Activated CD4-positive, alpha-beta memory T cell treated with anti-CD3 and anti-CD28 coated beads, Interleukin-2, amount 10 ng/mL, durations not matched to agents 7 days and 5 days (primary cell): ENCODE measurements around the gene FGF2. TPM values are rescaled to one million over a fixed set of nuclear protein-coding genes. Genes with fewer than 3 reads are reported as not detected.
A peak's percentile ranks its signal among the peaks of the same experiment; 100 is the strongest.
"Not testable (repeated sequence)": the region's sequence is repeated elsewhere in the genome, so short reads cannot be mapped to it uniquely, and the experiment has no call there.

ENCODE experiments used
- CTCF ChIA-PET: fragments of 350-600 bp; sonication (Branson Sonifier 250); formaldehyde crosslinking; loops from one replicate; lab custom pipeline; 2021; ENCODE audit warnings: antibody characterized with exemption, inconsistent platforms; lab: Charles Lee
- POLR2A ChIA-PET: fragments of 350-600 bp; sonication (Branson Sonifier 250); formaldehyde crosslinking; loops from one replicate; lab custom pipeline; 2021; ENCODE audit warnings: antibody characterized with exemption; lab: Charles Lee
- DNase-seq: peaks from one replicate; pipeline ENCODE4 v3.0.0-alpha.2; 2020
- H3K27ac Mint-ChIP-seq: one replicate; pipeline ENCODE4 v1.8.0; 2021; ENCODE audit warnings: mild to moderate bottlenecking, mixed read lengths
- H3K27me3 Mint-ChIP-seq: one replicate; pipeline ENCODE4 v1.8.0; 2021; ENCODE audit warnings: mixed read lengths
- H3K36me3 Mint-ChIP-seq: one replicate; pipeline ENCODE4 v1.8.0; 2021; ENCODE audit warnings: low read depth, mixed read lengths
- H3K4me1 Mint-ChIP-seq: one replicate; pipeline ENCODE4 v1.8.0; 2021; ENCODE audit warnings: mixed read lengths
- H3K4me3 Mint-ChIP-seq: one replicate; pipeline ENCODE4 v1.8.0; 2021; ENCODE audit warnings: mild to moderate bottlenecking, mixed read lengths
- H3K9me3 Mint-ChIP-seq: one replicate; pipeline ENCODE4 v1.8.0; 2021; ENCODE audit warnings: mixed read lengths
- total RNA-seq, 2 experiments: library from RNA; stranded (reverse); gene quantifications; one replicate each; pipeline ENCODE4 v1.2.3, GENCODE V29; 2021

The FGF2 gene
- under 1 TPM; 0.25 TPM for total RNA-seq

- no peaks in the 10 kb centered on the region for H3K9me3 Mint-ChIP-seq
- peak; percentile 35 for DNase-seq
- ChIA-PET CTCF (no interaction called here), POLR2A (interaction anchor here (1.3 kb wide), 1 partner anchor 94 kb away, joined by 3 read pairs; the partner anchor contains the start of gene BBS12)
- H3K27ac Mint-ChIP-seq: no peak within 1 kb of the TSS
- H3K4me1 Mint-ChIP-seq: peaks cover 11% of the 10 kb centered on the region
- H3K27me3 Mint-ChIP-seq: peaks cover 67% of the 10 kb centered on the region
- peak within 1 kb of the TSS; percentile 69 for H3K4me3 Mint-ChIP-seq
- no peaks in the 10 kb centered on the region for H3K36me3 Mint-ChIP-seq
These were observed at the start of gene FGF2 for GRCh38 chr4:122826553-122827257. Gene FGF2 (plus strand): TSS chr4:122826831. CDS start chr4:122827175, 344 bp downstream.

- ChIA-PET CTCF (no interaction called here), POLR2A (no interaction called here)
- Mint-ChIP-seq H3K4me1 (no peaks in the 10 kb centered on the region), H3K4me3 (no peak overlapping the region), H3K9me3 (no peaks in the 10 kb centered on the region), H3K27ac (no peak overlapping the region), H3K27me3 (peaks cover 4% of the 10 kb centered on the region), H3K36me3 (no peaks in the 10 kb centered on the region)
- no peak for DNase-seq
These were observed 49.7 kb upstream of the FGF2 start for GRCh38 chr4:122776916-122777315.

GRCh38 chr4:122777846-122778673, 48.6 kb upstream of the FGF2 start:
- Mint-ChIP-seq H3K27ac (no peak overlapping the region), H3K9me3 (no peaks in the 10 kb centered on the region), H3K4me3 (no peak overlapping the region), H3K27me3 (peaks cover 5% of the 10 kb centered on the region), H3K36me3 (no peaks in the 10 kb centered on the region), H3K4me1 (no peaks in the 10 kb centered on the region)
- ChIA-PET POLR2A (no interaction called here), CTCF (no interaction called here)
- DNase-seq: no peak

- Mint-ChIP-seq H3K27ac (no peak overlapping the region), H3K4me1 (peaks cover 25% of the 10 kb centered on the region), H3K27me3 (peaks cover 7% of the 10 kb centered on the region), H3K4me3 (no peak overlapping the region), H3K9me3 (peaks cover 5% of the 10 kb centered on the region), H3K36me3 (no peaks in the 10 kb centered on the region)
- CTCF ChIA-PET: no interaction called here
- POLR2A ChIA-PET: interaction anchor here (0.7 kb wide), 1 partner anchor 92 kb away, joined by 3 read pairs; no protein-coding TSS in a partner anchor
- DNase-seq: no peak
These were observed 45.1 kb upstream of the FGF2 start for GRCh38 chr4:122781486-122781885.

- Mint-ChIP-seq H3K27me3 (peaks cover 7% of the 10 kb centered on the region), H3K36me3 (no peaks in the 10 kb centered on the region), H3K4me3 (no peak overlapping the region), H3K4me1 (peaks cover 25% of the 10 kb centered on the region), H3K27ac (no peak overlapping the region), H3K9me3 (peaks cover 5% of the 10 kb centered on the region)
- ChIA-PET POLR2A (no interaction called here), CTCF (interaction anchor here (1.0 to 1.6 kb wide), 2 partner anchors 26 to 131 kb away, joined by 4 read pairs; no protein-coding TSS in a partner anchor)
- no peak for DNase-seq
These were observed 43.1 kb upstream of the FGF2 start for GRCh38 chr4:122783301-122784215.

GRCh38 chr4:122784261-122784660, 42.4 kb upstream of the FGF2 start:
- no peaks in the 10 kb centered on the region for H3K36me3 Mint-ChIP-seq
- CTCF ChIA-PET: interaction anchor here (1.6 kb wide), 1 partner anchor 26 kb away, joined by 4 read pairs; no protein-coding TSS in a partner anchor

GRCh38 chr4:122785099-122785498, 41.5 kb upstream of the FGF2 start:
- ChIA-PET POLR2A (no interaction called here), CTCF (no interaction called here)
- no peak overlapping the region for H3K4me3 Mint-ChIP-seq
- H3K9me3 Mint-ChIP-seq: peaks cover 5% of the 10 kb centered on the region
- H3K27ac Mint-ChIP-seq: peak overlapping the region; percentile 23
- H3K4me1 Mint-ChIP-seq: peaks cover 25% of the 10 kb centered on the region
- H3K36me3 Mint-ChIP-seq: no peaks in the 10 kb centered on the region
- no peak for DNase-seq
- peaks cover 7% of the 10 kb centered on the region for H3K27me3 Mint-ChIP-seq

More at GRCh38 chr4:122784261-122784660, 42.4 kb upstream of the FGF2 start:
- POLR2A ChIA-PET: no interaction called here
- Mint-ChIP-seq H3K4me3 (no peak overlapping the region), H3K27ac (no peak overlapping the region), H3K9me3 (peaks cover 5% of the 10 kb centered on the region), H3K4me1 (peaks cover 25% of the 10 kb centered on the region), H3K27me3 (peaks cover 7% of the 10 kb centered on the region)
- no peak for DNase-seq

GRCh38 chr4:122786296-122786695, 40.3 kb upstream of the FGF2 start:
- H3K36me3 Mint-ChIP-seq, H3K27me3 Mint-ChIP-seq, H3K4me3 Mint-ChIP-seq, H3K9me3 Mint-ChIP-seq, POLR2A ChIA-PET, H3K27ac Mint-ChIP-seq, DNase-seq, CTCF ChIA-PET: not testable (repeated sequence)
- peaks cover 25% of the 10 kb centered on the region for H3K4me1 Mint-ChIP-seq

- CTCF ChIA-PET, POLR2A ChIA-PET, H3K9me3 Mint-ChIP-seq, H3K27ac Mint-ChIP-seq, H3K4me3 Mint-ChIP-seq, DNase-seq, H3K27me3 Mint-ChIP-seq, H3K36me3 Mint-ChIP-seq: not testable (repeated sequence)
- peaks cover 25% of the 10 kb centered on the region for H3K4me1 Mint-ChIP-seq
These were observed 39.7 kb upstream of the FGF2 start for GRCh38 chr4:122786920-122787319.

- no peak for DNase-seq
- Mint-ChIP-seq H3K27ac (no peak overlapping the region), H3K9me3 (peaks cover 5% of the 10 kb centered on the region), H3K27me3 (peaks cover 1% of the 10 kb centered on the region), H3K4me3 (no peak overlapping the region), H3K36me3 (no peaks in the 10 kb centered on the region), H3K4me1 (peaks cover 25% of the 10 kb centered on the region)
- POLR2A ChIA-PET: no interaction called here
- CTCF ChIA-PET: interaction anchor here (1.6 kb wide), 1 partner anchor 71 kb away, joined by 3 read pairs; no protein-coding TSS in a partner anchor
These were observed 38.7 kb upstream of the FGF2 start for GRCh38 chr4:122787940-122788339.

- CTCF ChIA-PET: interaction anchor here (1.6 to 2.0 kb wide), 2 partner anchors 72 to 125 kb away, joined by 3 to 5 read pairs; no protein-coding TSS in a partner anchor
- H3K27ac Mint-ChIP-seq: no peak overlapping the region
- H3K27me3 Mint-ChIP-seq: no peaks in the 10 kb centered on the region
- H3K4me1 Mint-ChIP-seq: peaks cover 23% of the 10 kb centered on the region
- no peak overlapping the region for H3K4me3 Mint-ChIP-seq
- peaks cover 5% of the 10 kb centered on the region for H3K9me3 Mint-ChIP-seq
- DNase-seq: no peak
- POLR2A ChIA-PET: interaction anchor here (0.7 kb wide), 1 partner anchor 24 kb away, joined by 3 read pairs; no protein-coding TSS in a partner anchor
- no peaks in the 10 kb centered on the region for H3K36me3 Mint-ChIP-seq
These were observed 37.7 kb upstream of the FGF2 start for GRCh38 chr4:122788935-122789334.

- Mint-ChIP-seq H3K4me1 (peaks cover 4% of the 10 kb centered on the region), H3K36me3 (no peaks in the 10 kb centered on the region), H3K4me3 (no peak overlapping the region), H3K27ac (no peak overlapping the region), H3K9me3 (no peaks in the 10 kb centered on the region), H3K27me3 (peaks cover 4% of the 10 kb centered on the region)
- ChIA-PET POLR2A (no interaction called here), CTCF (no interaction called here)
- DNase-seq: no peak
These were observed 32.8 kb upstream of the FGF2 start for GRCh38 chr4:122793811-122794210.
